GM18502 (cell line): ENCODE data around the gene RBPMS2.
"Not testable (repeated sequence)": the region's sequence is repeated elsewhere in the genome, so short reads cannot be mapped to it uniquely, and the experiment has no call there.

Experiments used
- ATAC-seq: cut with Tn5 transposase; IDR thresholded peaks from one replicate; pipeline ENCODE4 v1.9.1; 2021; ENCODE audit warnings: mild to moderate bottlenecking; ENCODE audit not compliant: unreplicated experiment, poor library complexity

Gene RBPMS2

GRCh38 chr15:64775551-64776401, at the start of gene RBPMS2:
Gene RBPMS2, minus strand, starts transcription at chr15:64775589. Its CDS starts 270 bp downstream, at chr15:64775319.
- no peak for ATAC-seq

- no peak for ATAC-seq
Observed at GRCh38 chr15:64824929-64825430, 49.6 kb upstream of the RBPMS2 start.

GRCh38 chr15:64816452-64816851, 41.1 kb upstream of the RBPMS2 start:
- ATAC-seq, result no peak

- ATAC-seq, result not testable (repeated sequence)
Observed at GRCh38 chr15:64814965-64815364, 39.6 kb upstream of the RBPMS2 start.

GRCh38 chr15:64814283-64814682, 38.9 kb upstream of the RBPMS2 start:
- ATAC-seq, result not testable (repeated sequence)

- ATAC-seq, result no peak
Observed at GRCh38 chr15:64813075-64813474, 37.7 kb upstream of the RBPMS2 start.

- ATAC-seq, result no peak
Observed at GRCh38 chr15:64810497-64811326, 35.3 kb upstream of the RBPMS2 start.

GRCh38 chr15:64809649-64810496, 34.5 kb upstream of the RBPMS2 start:
- no peak for ATAC-seq

- ATAC-seq, result no peak
Observed at GRCh38 chr15:64808785-64809453, 33.5 kb upstream of the RBPMS2 start.

- ATAC-seq, result no peak
Observed at GRCh38 chr15:64807751-64808222, 32.4 kb upstream of the RBPMS2 start.

- ATAC-seq, result no peak
Observed at GRCh38 chr15:64807051-64807749, 31.8 kb upstream of the RBPMS2 start.

GRCh38 chr15:64806509-64806908, 31.1 kb upstream of the RBPMS2 start:
- no peak for ATAC-seq

GRCh38 chr15:64804619-64805018, 29.2 kb upstream of the RBPMS2 start:
- no peak for ATAC-seq

GRCh38 chr15:64803526-64803925, 28.1 kb upstream of the RBPMS2 start:
- no peak for ATAC-seq

- no peak for ATAC-seq
Observed at GRCh38 chr15:64800476-64800875, 25.1 kb upstream of the RBPMS2 start.

- ATAC-seq, result not testable (repeated sequence)
Observed at GRCh38 chr15:64798905-64799304, 23.5 kb upstream of the RBPMS2 start.

GRCh38 chr15:64795921-64796320, 20.5 kb upstream of the RBPMS2 start:
- not testable (repeated sequence) for ATAC-seq

- ATAC-seq, result not testable (repeated sequence)
Observed at GRCh38 chr15:64795299-64795698, 19.9 kb upstream of the RBPMS2 start.

GRCh38 chr15:64792282-64792681, 16.9 kb upstream of the RBPMS2 start:
- no peak for ATAC-seq
